HG03432 (cell line): ENCODE data around the gene CIART.
"Not testable (repeated sequence)": the region's sequence is repeated elsewhere in the genome, so short reads cannot be mapped to it uniquely, and the experiment has no call there.

ENCODE experiments used
- ATAC-seq: cut with Tn5 transposase; IDR thresholded peaks from one replicate; pipeline ENCODE4 v1.9.1; 2021; ENCODE audit warnings: mild to moderate bottlenecking, moderate library complexity; ENCODE audit not compliant: unreplicated experiment

CIART gene

GRCh38 chr1:150281758-150282557 lies at the start of gene CIART:
CIART (plus strand) TSS chr1:150282554; CDS start chr1:150283268, 714 bp downstream.
- no peak for ATAC-seq

GRCh38 chr1:150232921-150233320 lies 49.4 kb upstream of the CIART start:
- not testable (repeated sequence) for ATAC-seq

DNA sequence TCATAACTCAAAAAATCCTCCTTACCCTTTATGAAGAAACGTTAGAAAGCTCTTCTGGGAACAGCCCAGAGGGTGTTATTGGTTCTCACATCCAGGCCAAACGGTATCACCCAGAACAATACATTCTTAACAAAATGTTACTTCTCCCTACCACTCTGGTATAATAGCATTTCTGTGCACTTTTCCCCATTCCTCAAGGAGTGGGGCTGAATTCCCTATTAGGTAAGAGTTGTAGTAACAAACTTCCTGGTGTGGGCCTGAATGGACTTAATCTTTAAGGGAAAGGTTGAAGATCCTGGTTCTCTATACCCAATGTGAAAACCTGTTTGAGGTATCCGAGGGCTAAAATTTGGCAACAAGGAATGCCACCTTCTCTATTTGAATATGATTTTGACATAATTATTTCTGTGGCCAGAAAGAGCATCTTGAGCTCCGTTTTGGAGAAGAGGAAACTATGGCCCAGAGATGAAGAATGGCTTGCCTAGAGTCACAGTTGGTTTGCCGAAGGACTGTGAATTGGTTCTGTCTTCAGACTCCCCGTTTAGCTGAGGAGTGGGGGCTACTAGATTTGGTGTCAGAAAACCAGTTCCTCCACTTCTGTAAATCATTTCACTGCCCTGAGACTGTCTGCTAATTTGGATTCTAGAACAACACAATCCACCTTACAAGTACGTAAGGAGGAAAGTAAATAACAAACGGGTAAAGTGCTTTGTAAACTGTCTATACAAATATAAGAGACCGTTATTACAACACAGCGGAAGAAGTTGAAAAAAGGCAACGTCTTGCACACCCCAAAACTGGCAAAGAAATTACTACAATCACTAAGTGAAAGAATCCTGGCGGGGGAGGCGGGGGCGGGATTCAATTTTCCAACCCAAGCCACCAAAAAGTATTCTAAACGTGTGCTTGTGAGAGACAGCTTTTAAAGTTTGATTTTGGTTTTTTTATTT lies 48.7 kb upstream of the CIART start:
- ATAC-seq, result no peak

DNA sequence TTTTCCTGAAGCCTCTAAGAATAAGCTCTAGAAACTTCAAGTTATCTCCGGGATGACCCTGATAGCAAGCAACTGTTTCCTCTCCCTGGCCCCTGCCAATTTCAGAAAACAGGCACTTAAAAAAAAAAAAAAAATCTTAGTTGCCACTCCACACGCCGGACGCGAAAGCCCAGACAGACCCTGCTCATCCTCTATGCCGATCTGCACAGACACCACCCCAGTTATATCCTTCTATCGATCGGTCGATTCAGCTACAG lies 48.1 kb upstream of the CIART start:
- no peak for ATAC-seq

- ATAC-seq, result peak; percentile 61
Measured at GRCh38 chr1:150234566-150235293, 47.6 kb upstream of the CIART start.

GRCh38 chr1:150235294-150235851 lies 47.0 kb upstream of the CIART start:
- peak; percentile 5 for ATAC-seq

GRCh38 chr1:150235852-150236613 lies 46.3 kb upstream of the CIART start, which contains the start of gene ANP32E:
ANP32E (minus strand) TSS chr1:150236112; CDS start chr1:150235786, 326 bp downstream.
- peak; percentile 76 for ATAC-seq

GRCh38 chr1:150236614-150237100 lies 45.7 kb upstream of the CIART start:
- ATAC-seq, result no peak

DNA sequence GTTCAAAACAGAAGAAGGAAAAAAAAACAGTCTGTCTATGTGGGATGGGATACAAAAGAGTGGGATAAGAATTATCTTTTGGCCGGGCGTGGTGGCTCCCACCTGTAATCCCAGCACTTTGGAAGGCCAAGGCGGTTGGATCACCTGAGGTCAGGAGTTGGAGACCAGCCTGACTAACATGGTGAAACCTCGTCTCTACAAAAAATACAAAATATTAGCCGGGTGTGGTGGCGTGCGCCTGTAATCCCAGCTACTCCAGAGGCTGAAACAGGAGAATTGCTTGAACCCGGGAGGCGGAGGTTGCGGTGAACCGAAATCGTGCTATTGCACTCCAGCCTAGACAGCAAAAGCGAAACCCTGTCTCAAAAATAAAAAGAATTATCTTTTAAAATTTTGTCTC lies 45.2 kb upstream of the CIART start:
- ATAC-seq, result not testable (repeated sequence)

- ATAC-seq, result no peak
Measured at GRCh38 chr1:150237746-150238145, 44.6 kb upstream of the CIART start.

GRCh38 chr1:150243003-150243402 lies 39.4 kb upstream of the CIART start:
- no peak for ATAC-seq

DNA sequence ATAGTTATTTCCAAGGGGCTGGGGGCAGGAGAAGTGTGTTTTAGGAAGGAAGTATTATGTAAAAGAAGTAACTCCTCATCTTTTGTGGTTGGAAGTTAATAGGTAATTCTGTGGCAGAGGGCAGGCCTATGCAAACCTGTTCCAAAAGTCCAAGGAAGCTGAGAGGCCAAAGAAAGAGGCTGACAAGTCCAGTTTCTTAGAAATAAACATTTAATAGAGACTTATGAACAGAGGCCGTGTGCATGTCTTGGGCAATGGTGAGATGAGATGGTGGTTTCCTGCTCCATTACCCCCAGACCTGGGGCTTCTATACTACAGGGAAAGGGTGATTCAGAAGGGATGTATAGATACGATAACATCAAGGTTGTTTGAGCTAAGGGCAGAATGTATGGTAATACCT lies 32.4 kb upstream of the CIART start:
- no peak for ATAC-seq

GRCh38 chr1:150256198-150256553 lies 26.2 kb upstream of the CIART start:
- ATAC-seq, result no peak

DNA sequence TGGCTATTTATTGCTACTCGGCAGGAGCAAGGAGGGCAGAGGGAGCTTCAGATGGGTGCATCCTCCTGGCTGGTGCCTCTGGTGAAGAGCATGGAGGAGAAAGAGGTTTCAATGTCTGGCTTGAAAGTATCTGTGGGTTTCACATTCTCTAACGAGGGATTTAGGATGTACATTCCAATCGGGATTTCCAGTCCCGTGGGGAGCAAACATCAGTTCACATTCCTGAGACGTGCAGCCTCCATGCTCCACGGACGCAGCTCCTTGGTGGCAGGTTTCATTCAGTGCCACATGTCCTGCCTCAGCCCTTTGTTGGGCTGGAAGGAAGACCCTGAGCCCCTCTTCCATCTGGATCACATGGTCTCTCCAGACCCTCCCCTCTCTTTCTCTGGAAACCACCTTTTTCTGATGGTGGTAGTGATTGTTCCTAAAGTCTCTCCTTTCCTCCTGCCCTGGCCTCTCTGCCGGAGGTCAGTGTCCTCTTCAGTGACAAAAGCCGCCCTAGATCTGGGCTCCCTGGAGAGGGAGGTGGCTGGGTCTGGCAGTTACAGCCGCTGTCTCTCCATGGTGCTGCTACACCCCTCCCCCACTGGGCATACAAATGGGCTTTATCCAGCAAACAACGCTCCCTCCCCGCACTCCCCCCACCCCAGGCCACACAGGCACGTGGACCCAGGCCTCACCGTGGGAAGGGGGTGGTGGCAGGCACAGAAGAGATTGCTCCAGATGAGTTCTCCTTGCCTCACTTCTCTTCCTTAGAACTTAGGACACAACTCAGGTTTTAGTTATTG lies 25.6 kb upstream of the CIART start:
- ATAC-seq, result no peak

- no peak for ATAC-seq
Measured at GRCh38 chr1:150257624-150258585, 24.4 kb upstream of the CIART start, which contains the start of gene CA14. CA14 (plus strand) TSS chr1:150257774; CDS start chr1:150258129, 355 bp downstream.

DNA sequence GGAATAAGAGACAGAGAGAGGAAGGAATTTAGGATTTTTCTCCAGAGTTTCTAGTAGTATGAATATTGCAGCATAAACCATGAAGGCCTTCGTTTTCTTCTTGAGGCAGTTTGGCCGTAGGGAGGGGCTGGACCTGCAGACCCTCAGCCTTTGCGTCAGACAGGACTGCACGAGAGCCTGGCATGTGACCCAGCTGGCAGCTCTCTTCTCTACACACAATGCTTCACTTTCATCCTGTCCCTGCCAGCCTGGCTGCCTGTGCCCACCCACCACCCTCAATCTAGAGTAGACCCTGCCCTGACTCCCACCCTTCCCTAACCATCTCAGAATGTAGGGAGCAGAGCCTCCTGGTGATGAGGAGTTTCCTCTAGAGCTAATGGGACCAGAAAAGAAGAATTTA lies 23.1 kb upstream of the CIART start:
- no peak for ATAC-seq

DNA sequence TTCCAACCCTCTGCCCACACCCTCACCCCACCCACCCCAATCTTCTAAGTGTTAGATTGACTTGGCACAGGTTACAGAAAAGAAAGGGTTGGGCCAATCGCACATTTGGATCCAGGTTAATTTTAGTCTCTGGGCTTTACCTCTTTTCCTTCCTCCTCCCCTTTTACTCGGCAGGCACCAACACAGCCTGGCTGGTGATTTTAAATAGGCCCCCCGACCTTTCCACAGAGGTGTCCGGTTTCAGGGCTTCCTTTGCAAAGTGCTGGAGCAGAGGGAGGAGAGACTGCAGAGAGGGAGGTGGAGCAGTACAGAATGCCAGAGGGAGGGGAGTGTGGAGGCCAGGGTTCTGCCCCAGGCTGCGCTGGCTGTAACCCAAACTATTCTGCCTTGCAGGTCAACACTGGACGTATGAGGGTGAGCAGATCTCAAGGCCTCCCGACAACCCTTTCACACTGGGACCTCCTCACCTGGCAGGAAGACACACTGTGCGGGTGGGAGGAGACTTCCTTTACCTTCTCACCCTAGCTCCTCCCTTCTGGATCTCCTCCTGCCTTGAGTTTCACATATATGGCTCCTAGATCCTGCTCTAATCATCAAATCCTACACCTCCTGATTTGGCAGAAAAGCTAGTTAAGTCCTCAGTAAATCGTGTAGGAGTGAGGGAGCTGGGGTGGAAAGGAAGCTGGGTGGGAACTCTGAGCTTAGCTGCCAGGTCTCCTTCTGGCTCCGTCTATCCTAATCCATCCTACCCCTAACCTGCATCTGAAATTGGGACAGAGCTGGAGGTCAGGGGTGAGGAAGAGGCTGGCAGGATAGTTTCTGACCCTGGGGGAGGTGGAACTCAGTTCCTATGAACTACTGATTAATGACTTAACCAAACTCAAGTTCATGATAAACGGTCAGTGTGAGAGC lies 22.3 kb upstream of the CIART start:
- no peak for ATAC-seq
